Germinal center (tissue), 1 donor: ENCODE data around the gene SLC25A22.
A peak's percentile ranks its signal among the peaks of the same experiment; 100 is the strongest.

Experiments used
- DNase-seq: peaks from one replicate; pipeline ENCODE4 v3.0.0; 2012; ENCODE audit warnings: mixed read lengths, low spot score

SLC25A22 gene

DNA sequence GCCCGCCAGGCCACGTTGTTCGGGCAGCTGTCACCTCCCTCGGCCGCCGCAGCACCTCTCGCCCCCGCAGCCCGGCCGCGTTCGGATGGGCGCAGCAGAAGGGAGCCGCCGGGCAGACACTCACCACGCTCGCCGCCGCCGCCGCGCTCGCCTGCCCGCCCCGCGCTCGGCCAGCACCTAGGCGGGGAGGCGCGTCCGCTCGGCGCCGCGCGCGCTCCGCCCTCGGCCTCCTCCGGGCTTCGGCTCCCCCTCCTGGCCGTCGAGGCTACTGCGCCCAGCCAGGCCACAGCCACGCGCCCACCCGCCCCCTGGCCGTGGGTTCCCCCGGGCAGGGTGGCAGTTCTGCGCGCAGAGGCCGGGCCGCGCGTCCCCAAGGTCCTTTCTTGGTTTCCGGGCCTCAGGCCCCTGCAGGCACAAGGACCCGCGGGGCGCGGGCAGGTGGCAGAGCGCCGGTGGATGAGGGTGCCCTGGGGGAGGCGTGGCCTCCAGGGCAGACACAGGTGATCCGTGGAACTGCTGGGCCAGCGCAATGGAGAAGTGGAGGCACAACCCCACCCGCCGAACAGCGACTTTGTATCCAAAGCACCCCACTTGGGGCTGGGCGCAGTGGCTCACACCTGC is at the start of gene SLC25A22:
Gene SLC25A22, minus strand, starts transcription at position 189 of the 621 bp plus-strand sequence. CDS start 3,275 bp downstream, outside the sequence.
- peak; percentile 93 for DNase-seq

DNA sequence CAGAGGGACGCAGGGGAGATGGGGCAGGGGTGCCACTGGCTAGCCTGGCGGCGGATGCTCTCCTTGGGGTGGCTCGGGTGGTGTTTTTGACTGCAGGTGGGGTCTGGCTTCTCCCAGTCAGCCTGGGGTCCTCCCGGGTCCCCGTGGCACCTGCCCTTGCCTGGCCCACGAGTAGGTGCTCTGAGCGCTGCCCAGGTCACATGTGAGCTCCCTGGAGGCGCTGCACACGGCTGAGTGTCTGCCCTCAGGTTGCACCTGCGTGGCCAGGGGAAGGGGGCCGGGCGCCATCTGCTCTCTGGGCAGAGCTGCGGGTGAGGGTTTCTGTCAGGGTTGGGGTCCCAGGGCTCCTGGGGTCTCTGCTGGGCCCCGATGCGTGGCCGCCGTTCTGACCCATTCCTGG is 49.8 kb upstream of the SLC25A22 start:
- no peak for DNase-seq

DNA sequence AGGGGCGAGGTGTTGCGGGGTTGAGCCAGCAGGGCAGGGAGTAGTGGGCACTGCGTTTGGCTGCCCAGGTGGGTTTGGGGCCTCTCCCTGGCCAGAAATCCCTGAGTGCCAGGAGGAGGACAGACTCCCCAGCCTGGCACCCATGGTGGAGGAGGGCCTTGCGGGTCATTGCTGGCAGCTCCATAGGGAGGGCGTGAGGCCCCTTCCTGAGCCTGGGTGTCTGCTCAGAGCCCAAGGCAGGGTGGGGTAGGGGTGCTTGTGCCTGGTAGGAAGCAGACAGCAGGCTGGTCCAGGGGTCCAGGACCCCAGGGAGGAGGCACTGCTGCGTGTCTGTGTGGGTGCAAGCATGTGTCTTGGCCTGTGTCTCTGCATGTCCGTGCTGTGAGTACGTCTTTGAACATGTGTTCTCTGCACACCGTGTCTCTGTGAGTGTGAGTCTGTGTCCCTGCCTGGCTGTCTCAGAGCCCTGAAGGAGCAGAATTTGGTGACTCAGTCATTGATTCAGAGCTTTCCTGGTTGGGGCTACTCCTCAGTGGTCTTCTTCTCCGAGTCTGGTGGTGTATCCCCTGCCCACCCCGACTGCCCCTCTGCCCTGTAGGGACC is 48.5 kb upstream of the SLC25A22 start:
- DNase-seq: no peak

DNA sequence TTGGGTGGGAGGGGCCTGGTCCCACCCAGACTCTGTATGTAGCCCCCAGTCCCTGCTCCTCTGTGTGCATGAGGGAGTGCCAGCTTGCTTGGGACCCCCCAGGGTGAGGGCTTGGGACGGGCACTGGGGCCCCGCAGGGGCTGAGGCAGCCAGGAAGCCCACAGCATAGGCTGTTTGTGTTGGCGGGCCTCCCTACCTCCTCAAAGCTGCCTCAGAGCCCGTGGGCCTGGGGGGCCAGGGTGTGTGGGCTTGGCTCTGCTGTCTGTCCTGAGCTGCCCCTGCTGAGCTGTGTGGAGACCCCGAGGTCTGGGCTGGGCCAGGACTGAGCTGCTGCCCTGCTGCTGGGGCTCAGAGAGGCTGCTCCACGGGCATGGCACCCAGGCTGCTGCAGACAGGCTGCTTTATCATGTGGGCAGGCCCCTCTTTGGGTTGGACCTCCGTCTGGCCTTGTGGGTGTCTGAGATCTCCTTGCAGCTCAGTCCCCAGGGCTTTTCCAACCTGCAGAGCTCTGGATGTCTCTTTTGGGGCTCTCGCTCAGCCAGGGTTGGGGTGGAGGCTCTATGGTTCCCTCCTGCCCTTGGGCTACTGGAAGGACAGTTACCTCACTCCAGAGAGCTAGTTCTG is 47.9 kb upstream of the SLC25A22 start:
- DNase-seq: no peak

DNA sequence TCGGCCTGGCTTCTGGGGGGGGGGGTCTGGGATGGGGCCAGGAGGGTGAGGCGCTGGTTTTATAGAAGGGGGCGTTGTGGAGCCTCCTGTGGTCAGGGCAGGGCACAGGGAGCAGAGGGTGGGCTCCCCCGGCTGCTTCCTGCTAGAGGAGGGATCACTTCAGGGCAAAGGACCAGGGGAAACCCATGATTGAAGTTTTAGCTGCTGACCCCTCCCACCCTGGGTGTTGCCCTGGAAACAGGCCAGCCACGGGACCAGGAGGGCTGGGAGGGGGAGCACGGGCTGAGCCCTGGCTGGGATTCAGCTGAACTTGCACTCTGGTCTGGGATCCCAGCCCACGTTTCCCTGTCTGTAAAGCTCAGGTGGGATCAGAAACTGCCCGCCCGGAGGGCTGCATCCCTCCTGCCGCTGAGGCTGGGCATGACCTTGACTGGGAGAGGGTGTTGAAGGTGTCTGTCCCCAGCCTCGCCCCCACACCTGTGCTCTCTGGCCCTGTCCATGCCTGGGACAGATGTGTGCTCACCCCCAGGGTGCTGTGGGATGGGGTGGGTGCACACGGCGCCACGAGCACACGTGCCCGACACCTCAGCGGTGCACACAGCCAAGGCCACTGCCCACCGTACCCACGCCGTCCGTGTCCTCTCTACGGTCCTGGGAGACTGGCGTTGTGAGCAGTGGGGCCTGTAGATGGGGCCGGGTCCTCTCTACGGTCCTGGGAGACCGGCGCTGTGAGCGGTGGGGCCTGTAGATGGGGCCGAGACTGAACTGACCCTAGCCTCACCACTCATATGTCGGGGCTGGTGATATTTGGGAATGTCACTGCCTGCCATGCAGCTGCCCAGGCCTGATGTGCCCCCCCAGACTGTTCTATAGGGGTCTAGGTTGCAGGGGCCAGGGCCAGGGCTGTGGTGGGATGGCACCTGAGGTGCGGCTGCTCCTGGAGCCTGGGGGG is 46.9 kb upstream of the SLC25A22 start:
- DNase-seq: no peak

DNA sequence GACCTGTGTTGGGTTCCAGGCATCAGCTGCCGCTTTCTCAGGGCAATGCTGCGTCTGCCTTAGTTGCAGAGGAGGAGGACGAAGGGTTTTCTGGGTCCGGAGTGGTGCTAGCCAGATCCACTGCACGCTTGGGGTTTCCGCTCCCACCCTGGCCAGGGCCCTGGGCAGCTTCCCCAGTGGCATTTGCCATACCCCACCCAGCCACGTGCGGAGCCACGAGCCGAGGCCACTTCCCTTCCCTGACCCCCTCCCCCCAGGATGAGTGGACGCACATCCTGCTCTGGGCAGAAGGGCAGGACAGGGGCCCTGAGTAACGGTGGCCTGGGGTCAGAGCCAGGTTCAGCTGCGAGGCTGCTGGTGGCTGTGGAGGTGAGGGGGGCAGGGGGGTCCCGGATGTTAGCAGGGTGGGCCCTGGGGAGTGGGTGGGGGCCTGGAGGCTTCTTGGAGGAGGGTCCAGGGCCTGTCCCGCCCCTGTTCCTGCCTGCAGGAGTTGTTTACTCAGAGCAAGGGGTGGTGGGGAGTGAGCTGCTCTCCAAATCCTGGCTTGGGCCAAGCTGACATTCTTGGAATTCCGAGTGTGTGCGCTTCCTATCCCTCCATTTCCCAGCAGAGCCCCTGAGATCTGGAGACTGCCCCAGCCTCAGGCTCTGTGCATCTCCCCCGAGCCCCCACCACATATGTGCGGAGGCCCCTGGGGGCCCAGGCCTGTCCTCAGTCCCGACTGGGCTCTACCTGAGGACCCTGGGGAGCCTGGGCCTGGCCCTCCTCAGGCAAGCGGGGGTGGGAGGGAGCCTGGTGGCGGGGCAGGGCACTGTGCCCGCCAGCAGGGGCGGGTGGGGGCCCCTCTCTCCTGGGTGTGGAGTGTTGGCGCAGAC is 46.0 kb upstream of the SLC25A22 start:
- no peak for DNase-seq

DNA sequence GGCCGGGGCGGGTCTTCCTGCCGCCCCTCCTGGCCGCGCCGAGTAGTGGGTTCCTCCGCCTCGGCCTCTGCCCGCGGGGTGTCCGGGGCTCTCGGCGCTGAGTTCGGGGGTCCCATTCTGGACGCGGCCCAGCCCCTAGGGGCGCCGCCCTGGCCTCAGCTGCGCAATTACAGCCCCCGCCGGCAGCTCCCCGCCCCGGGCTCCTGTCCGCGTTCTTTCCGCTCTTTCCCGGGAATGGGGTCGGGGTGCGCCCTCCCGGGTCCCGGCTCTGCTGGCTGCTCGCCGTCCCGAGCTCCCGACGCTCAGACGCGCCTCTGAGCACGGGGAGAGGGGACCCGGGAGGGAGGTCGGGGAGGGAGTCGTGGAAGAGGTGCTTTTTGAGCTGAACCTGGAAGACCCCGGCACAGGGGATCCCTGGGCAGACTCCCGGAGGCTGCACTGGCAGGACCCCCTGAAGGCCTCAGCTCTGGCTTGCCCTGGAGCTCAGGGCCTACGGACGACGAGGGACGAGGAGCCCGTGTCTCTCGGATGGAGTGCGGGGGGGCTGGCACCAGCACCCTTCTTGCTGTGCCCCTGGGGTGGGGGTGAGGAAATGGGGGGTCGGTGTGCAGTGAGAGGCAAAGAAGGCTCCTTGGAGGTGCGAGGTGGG is 45.1 kb upstream of the SLC25A22 start:
- no peak for DNase-seq

DNA sequence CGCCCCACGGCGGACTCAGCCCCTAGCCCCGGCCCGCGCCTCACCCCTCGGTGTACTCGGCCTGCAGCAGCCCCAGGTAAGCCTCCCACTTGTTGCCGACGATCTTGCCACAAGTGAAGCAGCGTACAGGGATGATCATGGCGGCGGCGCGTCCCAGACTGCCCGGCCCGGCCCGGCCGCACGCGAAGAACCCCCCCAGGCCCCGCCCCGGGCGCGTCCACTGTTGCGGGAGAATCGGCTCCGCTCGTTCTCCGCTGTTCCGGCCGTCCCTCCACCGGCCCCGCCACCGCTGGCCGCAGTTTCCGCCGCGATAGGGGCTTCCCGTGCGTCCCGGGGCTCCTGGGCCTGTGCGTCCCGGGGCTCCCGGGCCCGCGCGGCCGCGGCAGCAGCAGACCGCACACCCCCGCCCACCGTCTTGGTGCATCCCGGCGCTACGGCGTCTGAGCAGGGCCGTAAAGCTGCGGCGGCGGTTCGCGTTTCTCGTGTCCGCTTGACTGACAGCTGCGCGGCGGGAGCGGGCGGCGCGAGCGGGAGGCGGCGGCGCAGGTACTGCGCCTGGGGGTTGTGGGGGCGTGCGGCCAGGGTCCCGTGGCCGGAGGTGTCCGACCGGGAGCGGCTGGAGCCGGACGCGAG is 44.4 kb upstream of the SLC25A22 start, which contains the start of the genes POLR2L and TSPAN4:
Gene POLR2L, minus strand, starts transcription at position 160 of the 633 bp plus-strand sequence. Its CDS starts 21 bp downstream, at position 139.
Gene TSPAN4, plus strand, starts transcription at position 483 of the 633 bp plus-strand sequence. CDS start 7,453 bp downstream, outside the sequence.
- peak; percentile 92 for DNase-seq

DNA sequence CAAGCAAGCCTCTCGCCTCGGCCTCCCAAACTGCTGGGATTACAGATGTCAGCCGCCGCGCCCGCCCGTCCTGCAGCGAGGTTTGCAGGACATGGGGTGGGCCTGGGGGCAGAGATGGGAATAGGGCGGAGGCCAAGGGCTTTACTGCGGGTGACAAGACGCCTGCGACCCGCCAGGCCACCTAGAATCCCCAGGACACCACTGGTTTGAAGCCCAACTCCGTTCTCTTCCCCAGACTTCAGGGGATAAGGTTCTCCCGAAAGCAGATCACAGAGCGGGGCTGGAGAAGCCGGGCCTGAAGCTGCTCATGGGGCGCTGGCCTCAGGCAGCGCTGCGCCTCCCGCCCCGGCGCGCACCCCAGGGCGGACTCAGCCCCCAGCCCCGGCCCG is 43.9 kb upstream of the SLC25A22 start:
- DNase-seq: no peak

DNA sequence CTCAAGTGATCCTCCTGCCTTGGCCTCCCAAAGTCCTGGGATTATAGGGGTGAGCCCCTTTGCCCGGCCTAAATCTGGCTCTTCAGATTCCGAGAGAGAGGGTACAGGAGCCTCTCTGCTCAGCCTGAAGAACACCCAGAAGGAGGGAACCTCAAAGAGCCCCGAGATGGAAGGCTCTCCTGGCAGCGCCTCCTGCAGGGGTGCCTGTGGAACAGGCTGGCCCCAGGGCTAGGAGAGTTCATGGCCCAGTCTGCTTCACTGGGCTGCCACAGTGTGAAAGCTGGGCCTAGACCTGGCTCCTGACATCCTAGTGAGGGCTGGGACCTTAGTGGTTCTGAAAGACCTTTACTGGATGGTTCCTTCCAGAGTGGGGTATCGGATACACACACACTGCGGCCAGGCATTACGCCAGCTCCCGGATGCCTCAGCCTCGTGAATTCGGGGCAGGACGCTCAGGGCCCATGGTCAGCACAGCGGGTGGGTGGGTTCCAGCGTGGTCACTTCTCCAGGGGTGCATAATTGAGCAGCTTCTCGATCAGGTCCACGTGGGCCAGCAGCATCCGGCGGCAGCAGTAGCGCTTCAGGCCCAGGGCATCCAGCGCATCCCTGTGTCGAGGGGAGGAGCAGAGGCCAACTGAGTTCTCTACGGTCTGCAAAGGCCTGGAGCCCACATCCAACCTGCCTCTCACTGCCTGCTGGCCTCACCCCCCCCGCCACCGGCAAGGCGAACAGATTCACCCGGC is 42.0 kb upstream of the SLC25A22 start:
- DNase-seq: no peak

DNA sequence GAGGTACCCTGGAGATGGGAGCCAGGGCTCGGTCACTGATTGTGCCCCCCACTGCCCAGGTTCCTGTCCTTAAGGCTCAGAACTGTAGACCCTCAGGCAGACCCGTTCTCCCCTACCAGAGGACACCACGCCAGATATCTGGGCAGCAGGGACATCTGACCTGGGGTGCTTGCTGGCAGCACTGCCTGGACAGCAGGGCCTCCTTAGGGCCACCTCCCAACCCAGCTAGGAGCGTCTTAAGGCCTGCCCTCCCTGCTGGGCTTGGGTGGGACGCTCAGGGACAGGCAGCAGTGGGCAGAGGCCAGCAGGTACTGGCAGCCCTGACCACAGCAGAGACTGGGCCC is 41.2 kb upstream of the SLC25A22 start:
- no peak for DNase-seq

DNA sequence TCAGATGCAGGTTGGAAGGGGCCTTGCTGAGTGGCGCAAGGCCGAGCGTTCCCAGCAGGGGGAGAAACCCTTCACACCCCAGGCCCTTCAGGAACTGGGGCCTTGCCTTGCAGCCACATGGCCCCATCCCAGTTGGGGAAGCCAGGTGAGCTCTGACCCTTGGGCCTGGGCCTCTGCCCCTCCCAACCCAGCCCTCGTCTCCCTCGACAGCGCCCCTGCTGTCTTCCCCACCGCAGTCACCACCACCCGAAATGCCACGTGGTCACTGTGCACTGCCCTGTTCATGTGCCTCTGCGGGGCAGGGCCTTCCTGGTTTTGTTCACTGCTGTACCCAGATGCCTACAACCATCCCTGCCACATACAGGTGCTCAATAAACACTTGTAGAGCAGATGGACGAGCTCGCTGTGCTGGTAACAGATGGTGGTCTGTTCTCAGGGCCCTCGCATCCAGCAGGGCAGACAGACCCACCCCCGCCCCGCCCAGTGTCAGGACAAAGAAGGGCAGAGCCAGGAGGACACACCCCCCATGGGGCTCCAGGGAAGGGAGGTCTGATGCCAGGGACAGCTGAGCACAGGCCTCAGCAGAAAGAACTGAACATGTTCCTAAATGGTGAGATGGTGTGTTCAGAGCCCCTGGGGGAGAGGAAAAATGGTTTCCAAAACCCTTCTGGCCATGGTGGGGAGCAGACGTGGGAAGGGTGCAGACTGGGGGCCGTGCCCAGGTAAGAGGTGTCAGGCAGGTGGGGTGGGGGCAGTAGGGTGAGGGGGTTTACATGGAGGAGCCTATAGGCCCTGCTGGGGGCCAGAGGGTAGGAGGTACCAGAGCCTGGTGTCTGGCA is 40.6 kb upstream of the SLC25A22 start:
- DNase-seq: no peak

DNA sequence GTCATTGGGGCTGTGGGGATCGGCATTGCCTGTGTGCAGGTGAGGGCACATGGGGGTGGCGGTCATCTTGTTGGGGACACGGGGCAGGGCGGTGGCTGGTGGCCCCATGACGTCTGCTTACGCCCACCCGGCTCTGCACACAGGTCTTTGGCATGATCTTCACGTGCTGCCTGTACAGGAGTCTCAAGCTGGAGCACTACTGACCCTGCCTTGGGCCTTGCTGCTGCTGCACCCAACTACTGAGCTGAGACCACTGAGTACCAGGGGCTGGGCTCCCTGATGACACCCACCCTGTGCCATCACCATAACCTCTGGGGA is 39.9 kb upstream of the SLC25A22 start:
- DNase-seq: no peak

DNA sequence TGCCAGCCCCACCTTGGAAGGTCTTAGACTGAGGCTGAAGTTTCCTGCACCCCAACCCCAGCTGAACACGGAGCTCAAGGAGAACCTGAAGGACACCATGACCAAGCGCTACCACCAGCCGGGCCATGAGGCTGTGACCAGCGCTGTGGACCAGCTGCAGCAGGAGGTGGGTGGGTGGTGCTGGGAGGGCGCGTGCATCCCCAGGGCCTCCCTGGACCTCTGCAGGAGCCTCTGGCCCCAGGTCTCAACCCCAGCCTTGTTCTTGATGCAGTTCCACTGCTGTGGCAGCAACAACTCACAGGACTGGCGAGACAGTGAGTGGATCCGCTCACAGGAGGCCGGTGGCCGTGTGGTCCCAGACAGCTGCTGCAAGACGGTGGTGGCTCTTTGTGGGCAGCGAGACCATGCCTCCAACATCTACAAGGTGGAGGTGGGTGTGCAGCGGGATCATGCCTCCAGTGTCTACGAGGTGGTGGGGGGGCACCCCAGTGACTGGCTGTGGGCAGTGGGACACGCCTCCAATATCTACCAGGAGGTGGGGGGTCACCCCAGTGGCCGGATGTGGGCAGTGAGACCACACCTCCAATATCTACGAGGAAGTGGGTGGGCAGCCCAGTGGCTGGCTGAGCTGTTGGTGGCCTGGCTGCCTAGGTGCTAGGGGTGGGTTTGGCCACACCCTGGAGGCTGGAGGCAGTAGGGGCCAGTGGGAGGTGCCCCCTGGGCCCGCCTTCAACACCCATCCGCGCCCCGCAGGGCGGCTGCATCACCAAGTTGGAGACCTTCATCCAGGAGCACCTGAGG is 39.3 kb upstream of the SLC25A22 start:
- DNase-seq: no peak

DNA sequence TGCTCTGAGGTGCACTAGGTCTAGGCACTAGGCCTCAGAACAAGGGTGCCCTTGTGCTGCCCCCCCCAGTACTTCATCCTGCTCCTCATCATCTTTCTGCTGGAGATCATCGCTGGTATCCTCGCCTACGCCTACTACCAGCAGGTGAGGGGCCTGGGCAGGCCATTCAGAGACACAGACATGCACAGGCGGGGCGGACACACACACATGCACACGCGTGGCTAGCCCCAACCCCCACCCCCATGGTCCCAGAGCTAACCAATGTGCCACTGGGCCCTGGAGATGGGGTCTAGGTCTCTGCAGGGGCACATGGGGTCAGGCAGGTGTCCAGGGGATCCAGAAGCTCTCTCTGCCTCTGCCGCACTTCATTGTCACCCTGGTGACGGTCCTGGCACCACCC is 38.6 kb upstream of the SLC25A22 start:
- DNase-seq: no peak

DNA sequence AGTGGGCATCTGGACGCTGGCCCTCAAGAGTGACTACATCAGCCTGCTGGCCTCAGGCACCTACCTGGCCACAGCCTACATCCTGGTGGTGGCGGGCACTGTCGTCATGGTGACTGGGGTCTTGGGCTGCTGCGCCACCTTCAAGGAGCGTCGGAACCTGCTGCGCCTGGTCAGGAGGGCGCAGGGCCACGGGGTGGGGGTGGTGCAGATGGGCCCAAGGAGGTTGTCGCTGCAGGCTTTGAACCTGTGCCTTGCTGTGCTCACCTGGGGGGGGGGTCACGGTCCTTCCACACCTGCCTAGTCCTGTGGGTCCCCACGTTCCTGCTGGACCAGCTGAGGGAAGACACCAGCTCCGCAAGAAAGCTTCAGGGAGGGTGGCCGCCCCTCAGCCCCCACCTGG is 38.2 kb upstream of the SLC25A22 start:
- DNase-seq: no peak

DNA sequence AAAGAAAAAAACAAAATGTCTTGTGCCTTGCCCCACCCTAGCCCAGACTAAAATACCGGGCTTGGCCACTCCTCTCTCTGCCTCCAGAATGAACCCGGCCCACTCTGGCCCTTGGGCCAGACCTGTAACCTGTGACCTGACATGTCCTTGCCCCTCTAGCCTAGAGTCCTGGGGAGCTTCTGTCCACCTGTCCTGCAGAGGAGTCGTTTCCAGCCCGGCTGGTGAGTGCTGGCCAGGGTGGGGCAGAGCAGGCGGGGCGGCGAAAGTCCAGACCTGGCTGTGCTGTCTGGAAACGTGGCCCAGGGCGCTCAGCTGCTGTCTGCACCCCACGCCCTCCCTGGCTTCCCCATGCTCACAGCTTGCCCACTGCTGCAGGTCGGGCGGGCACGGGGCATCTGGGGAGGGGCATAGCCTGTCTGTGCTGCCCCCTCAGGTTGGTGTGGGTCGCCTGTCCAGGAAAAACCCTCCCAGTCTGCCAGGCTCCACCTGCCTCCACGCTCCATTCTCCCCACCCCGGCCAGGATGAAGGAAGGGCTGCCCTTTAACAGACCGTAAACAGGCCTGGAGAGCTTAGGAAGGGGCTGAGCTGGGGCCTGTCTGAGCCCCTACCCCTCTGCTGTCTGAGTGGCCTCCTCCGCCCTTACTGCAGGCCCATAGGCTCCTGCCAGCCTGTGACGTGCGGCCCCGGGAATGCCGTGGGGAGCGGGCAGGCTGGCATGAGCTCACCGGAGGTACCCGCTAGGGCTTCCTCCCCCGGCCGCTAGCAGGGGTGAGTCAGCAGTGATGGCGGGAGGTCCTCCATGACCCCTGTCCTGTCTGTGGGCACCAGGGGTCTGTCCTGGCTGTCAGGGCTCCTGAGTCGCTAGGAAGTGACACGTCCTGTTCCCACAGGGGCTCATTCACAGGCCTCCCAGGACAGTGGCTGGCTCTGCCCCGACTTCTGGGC is 36.6 kb upstream of the SLC25A22 start:
- no peak for DNase-seq
